ENCODE data around the gene SCUBE3. TPM values are rescaled to one million over a fixed set of nuclear protein-coding genes. Genes with fewer than 3 reads are reported as not detected.

SCUBE3 gene
- total RNA-seq, 2 donors from 2014 or later: 2.0 to 3.4 TPM

DNA sequence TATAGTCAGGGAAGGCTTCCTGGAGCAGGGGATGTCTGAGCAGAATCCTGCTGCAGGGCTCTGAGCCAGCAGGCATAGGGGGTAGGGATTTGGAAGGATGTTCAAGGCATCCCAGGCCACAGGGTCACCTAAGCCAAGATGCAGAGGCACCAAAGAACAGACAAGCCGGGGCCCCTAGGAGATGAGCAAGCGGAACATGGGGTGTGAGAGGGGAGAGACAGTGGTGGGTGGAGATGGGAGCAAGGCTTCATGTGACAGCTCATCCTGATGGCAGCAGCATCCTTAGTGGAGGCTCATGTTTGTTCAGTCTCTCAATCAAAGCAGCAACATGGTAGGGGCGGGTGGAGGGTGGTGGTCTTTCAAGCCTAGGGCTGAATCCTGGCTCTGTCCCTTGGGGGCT is 42.9 kb upstream of the SCUBE3 start:
- Histone ChIP-seq H3K27ac (no peak overlapping the region), H3K4me1 (replicated peaks) (peaks cover 3% of the 10 kb centered on the region), H3K4me3 (no peak overlapping the region), H3K27me3 (replicated peaks; ENCODE audit: insufficient read depth) (no peaks in the 10 kb centered on the region), H3K9me3 (no peaks in the 10 kb centered on the region), H3K36me3 (no peaks in the 10 kb centered on the region)
- no peak for TF ChIP-seq POLR2AphosphoS5 (IDR thresholded peaks at IDR 0.05)
- TF ChIP-seq POLR2A (IDR thresholded peaks at IDR 0.05): no peak
- TF ChIP-seq, protein P1, sequence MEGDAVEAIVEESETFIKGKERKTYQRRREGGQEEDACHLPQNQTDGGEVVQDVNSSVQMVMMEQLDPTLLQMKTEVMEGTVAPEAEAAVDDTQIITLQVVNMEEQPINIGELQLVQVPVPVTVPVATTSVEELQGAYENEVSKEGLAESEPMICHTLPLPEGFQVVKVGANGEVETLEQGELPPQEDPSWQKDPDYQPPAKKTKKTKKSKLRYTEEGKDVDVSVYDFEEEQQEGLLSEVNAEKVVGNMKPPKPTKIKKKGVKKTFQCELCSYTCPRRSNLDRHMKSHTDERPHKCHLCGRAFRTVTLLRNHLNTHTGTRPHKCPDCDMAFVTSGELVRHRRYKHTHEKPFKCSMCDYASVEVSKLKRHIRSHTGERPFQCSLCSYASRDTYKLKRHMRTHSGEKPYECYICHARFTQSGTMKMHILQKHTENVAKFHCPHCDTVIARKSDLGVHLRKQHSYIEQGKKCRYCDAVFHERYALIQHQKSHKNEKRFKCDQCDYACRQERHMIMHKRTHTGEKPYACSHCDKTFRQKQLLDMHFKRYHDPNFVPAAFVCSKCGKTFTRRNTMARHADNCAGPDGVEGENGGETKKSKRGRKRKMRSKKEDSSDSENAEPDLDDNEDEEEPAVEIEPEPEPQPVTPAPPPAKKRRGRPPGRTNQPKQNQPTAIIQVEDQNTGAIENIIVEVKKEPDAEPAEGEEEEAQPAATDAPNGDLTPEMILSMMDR (IDR thresholded peaks at IDR 0.05): no peak
- no peak for DNase-seq (ENCODE audit: low spot score)
- intact Hi-C loops (cut with DNase I): no loop called here
- 85% methylated on average over 3 of the region's 3 CpGs for WGBS

- TF ChIP-seq, protein P1 (IDR thresholded peaks at IDR 0.05): no peak
- TF ChIP-seq POLR2AphosphoS5 (IDR thresholded peaks at IDR 0.05) (no peak), POLR2A (IDR thresholded peaks at IDR 0.05) (no peak)
Measured at GRCh38 chr6:35173044-35173426, 40.7 kb upstream of the SCUBE3 start.

DNA sequence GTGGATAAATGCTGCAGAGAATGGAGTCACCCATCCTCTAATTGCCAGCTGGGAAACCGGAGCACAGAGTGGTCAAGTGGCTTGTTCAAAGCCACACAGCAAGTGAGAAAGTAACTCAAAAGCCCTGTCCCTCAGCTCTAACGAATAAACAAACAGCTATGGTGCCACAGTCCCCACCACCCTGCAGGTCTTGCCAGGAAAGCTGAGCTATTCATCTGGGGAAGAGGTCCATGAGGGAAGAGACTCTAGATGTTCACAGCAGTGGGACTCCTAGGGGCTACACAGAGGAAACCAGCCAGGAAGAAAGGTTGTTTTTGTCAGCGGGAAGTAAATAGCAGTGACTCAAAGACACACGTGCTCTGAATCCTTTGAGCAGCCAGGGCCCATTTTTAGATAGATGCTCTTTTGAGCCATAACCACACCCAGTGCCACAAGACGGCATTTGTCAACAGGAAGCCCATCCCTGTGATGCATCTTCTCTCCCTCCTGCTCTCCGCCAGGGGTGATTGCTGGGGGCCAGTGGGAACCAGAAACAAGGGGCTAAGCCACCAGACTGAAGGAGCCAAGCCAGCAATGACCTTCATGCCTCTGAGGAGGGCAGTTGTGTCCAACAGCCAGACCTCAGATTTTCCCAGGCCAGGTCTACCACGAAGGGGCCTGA is 40.2 kb upstream of the SCUBE3 start:
- Histone ChIP-seq H3K4me1 (replicated peaks) (no peaks in the 10 kb centered on the region), H3K4me3 (no peak overlapping the region), H3K9me3 (no peaks in the 10 kb centered on the region), H3K36me3 (no peaks in the 10 kb centered on the region), H3K27ac (no peak overlapping the region), H3K27me3 (replicated peaks; ENCODE audit: insufficient read depth) (no peaks in the 10 kb centered on the region)
- TF ChIP-seq POLR2AphosphoS5 (IDR thresholded peaks at IDR 0.05) (no peak), POLR2A (IDR thresholded peaks at IDR 0.05) (no peak)
- TF ChIP-seq, protein P1 (IDR thresholded peaks at IDR 0.05): no peak
- no peak for DNase-seq (ENCODE audit: low spot score)
- intact Hi-C loops (cut with DNase I): no loop called here
- 71% methylated on average over 7 of the region's 7 CpGs for WGBS

More at GRCh38 chr6:35173044-35173426, 40.7 kb upstream of the SCUBE3 start:
- no peak overlapping the region for H3K27ac ChIP-seq
- no peak overlapping the region for H3K4me3 ChIP-seq
- intact Hi-C loops (cut with DNase I): no loop called here
- no peaks in the 10 kb centered on the region for H3K4me1 ChIP-seq (replicated peaks)
- no peaks in the 10 kb centered on the region for H3K9me3 ChIP-seq
- no peaks in the 10 kb centered on the region for H3K36me3 ChIP-seq
- H3K27me3 ChIP-seq (replicated peaks; ENCODE audit: insufficient read depth): no peaks in the 10 kb centered on the region
- WGBS: 59% methylated on average over 5 of the region's 5 CpGs
- DNase-seq (ENCODE audit: low spot score): no peak

DNA sequence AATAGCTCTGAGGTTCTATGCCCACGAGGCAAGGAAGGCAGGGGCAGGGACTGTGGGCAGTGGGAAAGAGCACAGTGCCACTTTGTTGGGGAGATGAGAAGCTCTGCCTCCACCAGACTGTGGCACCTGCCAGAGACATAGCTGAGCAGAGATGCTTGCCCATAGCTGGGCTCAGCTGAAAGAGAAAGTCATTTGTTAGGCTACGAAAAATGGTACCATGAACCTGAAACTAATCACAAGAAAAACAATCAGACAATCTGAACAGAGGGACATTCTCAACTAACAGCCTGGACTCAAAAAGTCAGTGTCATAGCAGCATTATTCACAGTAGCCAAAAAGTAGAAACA is 39.7 kb upstream of the SCUBE3 start:
- Histone ChIP-seq H3K27ac (no peak overlapping the region), H3K9me3 (no peaks in the 10 kb centered on the region), H3K4me1 (replicated peaks) (no peaks in the 10 kb centered on the region), H3K4me3 (no peak overlapping the region), H3K36me3 (no peaks in the 10 kb centered on the region), H3K27me3 (replicated peaks; ENCODE audit: insufficient read depth) (no peaks in the 10 kb centered on the region)
- 78% methylated on average over 2 of the region's 2 CpGs for WGBS
- no peak for DNase-seq (ENCODE audit: low spot score)
- intact Hi-C loops (cut with DNase I): no loop called here
- TF ChIP-seq POLR2A (IDR thresholded peaks at IDR 0.05): no peak
- TF ChIP-seq, protein P1 (IDR thresholded peaks at IDR 0.05): no peak
- TF ChIP-seq POLR2AphosphoS5 (IDR thresholded peaks at IDR 0.05): no peak

- Histone ChIP-seq H3K27me3 (replicated peaks; ENCODE audit: insufficient read depth) (no peaks in the 10 kb centered on the region), H3K4me3 (no peak overlapping the region), H3K36me3 (no peaks in the 10 kb centered on the region), H3K27ac (no peak overlapping the region), H3K4me1 (replicated peaks) (no peaks in the 10 kb centered on the region), H3K9me3 (no peaks in the 10 kb centered on the region)
- TF ChIP-seq POLR2AphosphoS5 (IDR thresholded peaks at IDR 0.05): no peak
- no peak for TF ChIP-seq POLR2A (IDR thresholded peaks at IDR 0.05)
- WGBS: 93% methylated on average over 4 of the region's 4 CpGs
- intact Hi-C loops (cut with DNase I): no loop called here
- no peak for DNase-seq (ENCODE audit: low spot score)
Measured at GRCh38 chr6:35174501-35174900, 39.3 kb upstream of the SCUBE3 start.

All from prostate gland (tissue), 2 donors.